HG03025 (cell line): ENCODE data around the gene SNCAIP.
"Not testable (repeated sequence)": the region's sequence is repeated elsewhere in the genome, so short reads cannot be mapped to it uniquely, and the experiment has no call there.

Experiments
- ATAC-seq: cut with Tn5 transposase; IDR thresholded peaks from one replicate; pipeline ENCODE4 v1.9.1; 2021; ENCODE audit warnings: mild to moderate bottlenecking, moderate library complexity; ENCODE audit not compliant: unreplicated experiment, low FRiP score

Gene SNCAIP

DNA sequence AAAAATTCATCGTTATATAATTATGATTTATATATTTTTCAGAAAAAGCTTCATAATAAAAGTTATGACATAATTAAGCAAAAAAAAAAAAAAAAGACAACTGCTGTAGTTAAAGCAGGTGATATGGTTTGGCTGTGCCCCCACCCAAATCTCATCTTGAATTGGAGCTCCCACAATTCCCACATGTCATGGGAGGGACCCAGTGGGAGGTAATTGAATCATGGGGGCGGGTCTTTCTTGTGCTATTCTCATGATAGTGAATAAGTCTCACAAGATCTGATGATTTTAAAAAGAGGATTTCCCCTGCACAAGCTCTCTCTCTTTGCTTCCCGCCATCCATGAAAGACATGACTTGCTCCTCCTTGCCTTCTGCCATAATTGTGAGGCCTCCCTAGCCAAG, 41.3 kb downstream of the SNCAIP start:
- ATAC-seq = not testable (repeated sequence)

DNA sequence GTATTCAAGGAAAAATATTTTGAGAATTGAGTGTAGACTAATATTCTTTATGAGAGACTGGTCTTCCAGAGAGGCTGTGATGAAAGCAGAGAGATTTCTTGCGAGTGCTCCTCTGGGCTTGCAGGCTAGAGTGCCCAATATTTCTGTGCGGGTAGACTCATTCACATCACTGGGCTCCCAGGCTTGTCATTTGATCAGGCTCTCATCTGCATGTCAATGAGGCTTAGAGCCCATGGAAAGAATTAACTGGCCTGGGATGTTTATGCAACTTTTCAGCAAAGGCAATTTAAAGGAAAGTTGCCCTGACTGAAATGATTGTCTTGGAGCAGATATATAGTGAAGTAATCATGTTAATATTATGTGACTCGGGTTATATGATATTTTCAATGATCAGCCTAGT, 42.3 kb downstream of the SNCAIP start:
- no peak for ATAC-seq

DNA sequence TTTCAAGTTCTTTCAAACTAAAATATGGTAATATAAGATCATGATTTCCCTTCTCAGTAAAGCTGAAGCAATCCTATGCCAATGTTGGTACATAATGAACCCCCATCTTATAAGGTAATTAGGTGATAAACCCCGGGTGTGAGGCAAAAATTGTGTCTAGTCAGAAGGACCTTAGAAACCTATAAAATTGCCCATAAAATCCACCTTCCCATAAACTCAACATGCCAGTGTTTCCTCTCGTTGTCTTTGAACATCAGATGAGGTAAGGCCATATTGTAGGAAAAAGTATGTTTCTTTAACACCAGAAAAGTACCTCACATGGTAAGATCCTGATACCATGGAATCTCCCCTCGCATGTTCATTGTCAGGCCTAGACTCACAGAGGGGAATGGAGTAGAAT, 43.3 kb downstream of the SNCAIP start:
- no peak for ATAC-seq

DNA sequence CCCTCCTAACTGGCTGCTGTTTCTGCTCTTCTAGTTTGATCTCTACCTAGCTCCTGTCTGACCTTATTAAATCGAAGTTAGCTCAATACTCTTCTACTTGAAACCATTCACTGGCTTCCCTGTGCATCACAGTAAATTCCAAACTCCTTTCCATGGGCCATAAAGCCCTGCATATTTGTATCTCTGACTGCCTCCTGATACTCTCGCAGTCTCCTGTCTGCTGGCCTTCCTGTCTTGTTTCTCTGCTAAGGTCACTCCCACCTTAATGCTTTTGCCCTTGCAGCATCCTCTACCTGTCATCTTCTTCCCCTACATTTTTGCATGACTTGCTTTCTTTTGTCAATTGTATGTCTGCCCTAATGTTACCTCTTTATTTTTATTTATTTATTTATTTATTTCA, 44.8 kb downstream of the SNCAIP start:
- ATAC-seq = no peak

DNA sequence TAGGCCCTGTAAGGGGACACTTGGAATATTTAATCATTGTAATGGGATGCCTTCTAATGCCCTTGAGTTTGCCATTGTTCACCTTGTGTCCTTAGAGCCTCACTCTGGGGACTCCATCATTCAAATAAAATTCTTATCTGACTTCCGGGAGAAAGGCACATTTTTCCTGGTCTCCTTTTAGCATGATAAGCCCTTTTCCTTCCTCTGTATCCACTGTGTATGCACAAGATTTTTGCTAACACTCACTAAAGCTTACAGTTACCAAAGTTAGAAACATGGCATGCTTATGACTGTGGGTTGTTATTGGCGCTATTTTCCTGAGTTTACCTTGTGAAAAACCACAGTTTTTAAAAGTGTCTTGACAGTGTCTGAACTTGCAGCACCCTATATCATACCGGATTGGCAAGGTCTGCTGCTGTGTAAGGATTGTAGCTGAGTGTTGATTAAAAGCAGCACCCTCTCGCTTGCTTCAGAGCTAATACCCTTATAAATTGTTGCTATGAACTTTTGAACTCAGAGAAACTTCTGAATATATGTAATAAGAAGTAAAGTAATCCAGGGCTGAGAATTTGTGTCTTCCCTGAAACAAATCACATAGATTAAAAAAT, 46.4 kb downstream of the SNCAIP start:
- ATAC-seq = no peak

DNA sequence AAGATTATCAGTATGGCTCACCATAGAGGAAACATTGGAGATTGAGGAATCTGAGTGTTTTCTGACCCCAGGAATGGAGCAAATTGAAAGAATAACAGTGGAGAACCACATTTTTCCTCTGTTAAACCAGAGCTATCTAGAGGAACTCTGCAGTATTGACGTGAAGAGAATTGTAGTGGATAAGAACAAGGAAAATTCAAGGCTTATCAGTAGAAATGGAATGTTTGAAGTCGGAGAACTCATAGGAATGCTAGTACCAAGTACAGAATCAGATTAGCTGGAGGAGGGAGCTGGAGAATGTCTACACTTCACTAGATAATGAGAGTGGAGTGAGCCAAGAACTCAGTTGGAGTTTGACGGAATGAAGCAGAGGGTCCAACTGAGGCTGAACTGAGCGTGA, 50.3 kb downstream of the SNCAIP start:
- no peak for ATAC-seq

DNA sequence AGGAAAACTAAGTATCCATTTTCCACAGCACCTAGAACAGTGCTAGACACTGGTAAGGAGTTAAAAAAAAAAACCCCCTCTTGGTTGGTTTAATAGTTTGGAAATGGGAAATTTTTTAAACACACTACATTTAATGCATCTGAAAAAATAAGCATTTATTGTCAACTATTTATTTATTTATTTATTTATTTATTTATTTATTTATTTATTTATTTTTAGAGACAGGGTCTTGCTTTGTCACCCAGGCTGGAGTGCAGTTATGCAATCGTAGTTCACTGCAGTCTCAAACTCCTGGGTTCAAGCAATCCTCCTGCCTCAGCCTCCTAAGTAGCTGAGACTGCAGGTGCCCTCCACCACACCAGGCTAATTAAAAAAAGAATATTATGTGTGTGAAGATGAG, 51.6 kb downstream of the SNCAIP start:
- no peak for ATAC-seq

DNA sequence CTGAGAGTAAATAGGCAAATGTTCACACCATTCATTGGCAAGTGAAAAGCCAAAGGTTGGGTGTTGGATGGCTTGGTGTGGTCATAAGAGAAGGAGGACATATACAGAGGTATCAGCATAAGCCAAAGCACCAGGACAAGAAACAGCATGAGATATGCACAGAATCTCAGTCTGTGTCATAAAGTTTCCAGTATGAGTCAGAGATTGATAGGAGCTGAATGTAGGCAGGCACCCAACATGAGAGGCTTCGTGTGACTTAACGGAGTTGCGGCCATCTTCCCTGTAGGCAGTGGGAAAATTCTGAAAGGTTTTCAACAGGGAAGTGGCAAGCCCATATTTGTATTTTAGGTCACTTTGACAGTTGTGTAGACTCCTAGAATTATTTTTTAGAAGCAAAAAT, 54.5 kb downstream of the SNCAIP start:
- ATAC-seq = no peak

DNA sequence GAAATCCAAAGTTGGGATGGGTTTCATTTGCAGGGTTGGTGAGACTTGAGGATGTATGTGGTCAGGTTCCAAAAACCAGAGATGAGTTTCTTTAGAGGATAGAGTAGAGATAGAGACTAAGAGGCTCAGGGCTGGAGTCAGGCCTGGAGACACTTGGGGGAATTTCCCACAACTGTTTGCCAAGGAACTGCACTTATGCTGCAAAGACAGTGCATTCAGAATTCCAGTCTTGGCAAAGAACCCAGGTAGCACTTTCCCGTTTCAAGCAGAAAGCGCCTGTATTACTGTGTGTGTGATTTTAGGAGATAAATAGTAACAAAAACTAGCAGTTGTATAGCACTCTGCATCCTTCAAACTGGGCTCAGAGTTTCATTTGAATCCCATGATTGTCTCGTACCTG, 55.4 kb downstream of the SNCAIP start:
- ATAC-seq = no peak

DNA sequence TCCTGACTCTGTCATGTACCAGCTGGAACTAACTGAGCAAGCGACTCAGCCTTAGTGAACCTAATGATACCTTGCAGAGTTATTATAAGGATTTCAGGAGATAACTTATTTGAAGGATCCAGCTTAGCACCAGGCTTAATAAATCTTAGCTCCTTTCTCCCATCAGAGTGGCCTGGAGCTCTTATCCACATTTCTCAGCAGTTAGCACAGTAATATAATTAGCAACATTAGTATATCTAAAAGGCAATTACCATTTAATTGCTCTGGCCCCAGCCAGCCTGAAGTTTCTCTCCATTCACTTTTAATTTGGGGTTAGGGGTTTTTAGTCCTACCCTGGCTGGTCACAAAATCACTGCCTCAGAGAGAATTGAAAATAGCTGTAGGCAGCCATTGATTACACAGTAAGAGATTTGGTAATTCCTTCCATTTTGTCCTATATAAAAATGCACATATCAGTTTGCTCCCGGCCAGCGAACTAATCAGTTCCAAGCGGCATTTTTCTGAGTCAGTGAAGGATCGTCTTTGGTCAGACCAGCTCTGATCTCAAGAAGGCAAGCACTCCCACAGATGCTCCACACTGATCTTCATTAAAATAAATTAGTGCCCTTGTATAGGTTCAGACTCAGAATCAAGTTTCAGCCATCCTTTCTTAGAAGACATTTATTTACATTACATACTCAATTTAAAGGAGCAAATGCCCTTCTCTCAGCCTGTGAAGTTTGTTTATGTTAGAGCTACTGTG, 56.6 kb downstream of the SNCAIP start:
- ATAC-seq = no peak

DNA sequence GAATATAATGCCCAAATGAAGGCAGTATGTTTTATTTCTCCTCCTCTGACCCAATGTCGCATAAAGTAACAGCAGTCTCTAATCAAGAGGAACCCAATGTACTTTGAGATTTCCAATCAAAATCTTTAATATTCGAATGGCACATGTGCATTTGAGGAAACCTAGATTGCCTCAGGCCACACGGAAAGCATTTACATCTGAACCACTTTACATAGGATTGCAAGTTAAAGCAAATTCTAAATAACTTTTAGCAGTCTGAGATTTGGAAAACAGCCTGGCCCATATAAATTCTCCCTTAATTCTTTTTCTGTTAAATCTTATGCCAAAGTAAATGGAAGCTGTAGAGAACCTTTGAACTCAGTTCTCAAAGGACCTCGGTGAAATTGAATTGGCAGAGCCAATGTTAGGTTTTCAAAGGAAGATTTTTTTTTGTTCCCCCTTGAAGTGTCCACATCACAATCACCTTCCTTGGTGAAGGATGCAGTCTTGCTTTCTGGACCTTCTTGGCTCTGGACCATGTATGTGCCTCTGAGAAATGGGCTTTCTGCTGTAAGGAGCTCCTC, 57.3 kb downstream of the SNCAIP start:
- no peak for ATAC-seq

DNA sequence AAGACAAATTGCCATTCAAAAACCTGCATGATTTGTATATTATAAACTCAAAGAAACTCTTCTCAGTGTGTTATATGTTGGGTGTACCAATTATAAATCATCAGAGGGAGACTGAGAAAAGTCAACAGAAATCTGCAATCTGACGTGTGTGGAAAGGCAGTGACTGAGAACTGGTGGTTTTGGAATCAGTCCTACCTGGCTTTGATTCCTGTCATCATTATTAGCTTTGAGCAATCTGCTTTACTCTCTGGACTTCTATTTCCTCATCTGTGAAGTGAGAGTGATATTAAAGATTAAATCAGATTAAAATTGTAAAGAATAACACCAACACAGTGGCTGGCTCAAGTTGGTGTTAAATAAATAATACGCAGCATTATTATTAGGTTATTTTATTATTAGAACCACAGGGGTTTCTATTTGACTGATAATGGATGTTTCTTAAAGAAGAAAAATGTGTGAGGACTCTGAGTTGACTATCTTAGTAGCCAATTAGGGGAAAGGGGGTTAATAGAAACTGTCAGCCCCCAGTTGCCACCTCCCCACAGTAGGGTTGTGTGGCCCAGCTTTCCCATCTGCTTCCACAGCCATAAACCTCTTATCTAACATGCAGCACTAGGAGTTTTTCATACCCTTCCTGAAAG, 59.6 kb downstream of the SNCAIP start:
- no peak for ATAC-seq

DNA sequence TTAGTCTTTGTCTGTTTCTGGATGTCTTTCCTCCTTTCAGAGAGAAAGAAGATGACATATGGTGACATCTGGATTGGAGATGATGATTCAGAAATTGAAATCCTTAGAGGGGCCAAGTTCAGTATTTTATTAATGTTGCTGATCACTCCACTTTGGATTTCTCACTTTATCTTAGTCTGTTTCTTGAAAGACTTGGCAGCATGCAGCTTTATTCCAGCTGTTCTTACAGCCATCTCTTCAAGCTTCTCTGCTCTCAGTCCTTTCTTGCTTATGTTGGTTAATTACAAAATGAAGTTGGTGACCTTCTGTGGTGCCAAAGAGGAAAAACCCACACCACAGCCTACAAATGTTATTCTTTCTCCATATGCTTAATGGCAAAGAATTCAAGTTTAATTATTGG, 62.1 kb downstream of the SNCAIP start:
- ATAC-seq = no peak

DNA sequence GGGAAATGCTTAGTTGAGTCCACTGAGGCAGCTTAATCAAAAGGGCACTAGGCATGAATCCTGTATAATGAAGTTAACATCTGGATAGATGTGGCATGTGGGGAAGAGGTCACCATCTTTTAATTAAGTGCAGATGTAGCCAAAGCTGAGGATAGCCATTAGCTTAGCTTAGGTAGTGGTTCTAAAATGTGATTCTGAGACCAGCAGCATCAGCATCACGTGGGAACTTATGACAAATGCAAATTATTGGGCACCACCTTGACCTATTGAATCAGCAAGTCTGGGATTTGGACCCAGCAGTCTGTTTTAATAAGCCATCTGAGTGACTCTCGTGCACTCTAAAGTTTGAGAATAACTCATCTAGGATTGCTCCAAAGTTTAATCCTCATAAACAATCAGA, 63.8 kb downstream of the SNCAIP start:
- no peak for ATAC-seq

DNA sequence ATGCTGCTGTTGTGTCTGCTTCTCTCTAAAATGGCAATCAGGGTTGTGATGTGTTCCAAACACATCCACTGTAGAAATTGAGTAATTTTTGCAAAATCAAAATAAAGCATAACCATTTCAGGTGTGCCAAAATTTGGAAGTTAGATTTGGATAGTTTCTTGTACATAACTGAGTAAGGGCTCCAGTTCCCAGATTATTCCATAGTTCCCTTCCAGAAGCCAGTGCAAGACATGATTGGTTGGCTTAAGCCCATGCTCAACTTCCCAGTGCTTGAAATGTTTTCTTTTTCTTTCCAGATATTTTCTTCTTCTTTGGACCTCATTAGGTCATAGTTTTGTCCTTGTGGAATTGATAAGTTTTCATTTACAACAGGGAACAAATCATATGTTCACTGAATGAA, 64.2 kb downstream of the SNCAIP start:
- no peak for ATAC-seq

DNA sequence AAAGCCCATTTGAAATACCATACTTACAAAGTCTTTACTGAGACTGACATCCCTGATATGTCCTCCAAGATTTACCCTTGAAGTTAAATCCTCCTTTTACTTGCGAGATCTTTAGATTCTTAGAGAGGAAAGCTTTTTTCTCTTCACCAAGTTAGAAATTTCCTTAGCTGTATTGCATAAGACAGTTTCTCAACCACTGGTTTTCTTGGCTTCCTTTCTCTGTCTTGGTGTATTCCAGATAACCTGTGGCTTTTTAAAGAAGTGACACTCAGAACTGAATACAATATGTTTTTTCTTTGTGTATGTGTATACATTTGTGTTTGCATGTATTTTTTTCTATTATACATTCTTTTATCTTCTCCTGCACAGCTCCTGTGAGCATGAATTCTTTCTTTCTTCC, 65.0 kb downstream of the SNCAIP start:
- no peak for ATAC-seq

DNA sequence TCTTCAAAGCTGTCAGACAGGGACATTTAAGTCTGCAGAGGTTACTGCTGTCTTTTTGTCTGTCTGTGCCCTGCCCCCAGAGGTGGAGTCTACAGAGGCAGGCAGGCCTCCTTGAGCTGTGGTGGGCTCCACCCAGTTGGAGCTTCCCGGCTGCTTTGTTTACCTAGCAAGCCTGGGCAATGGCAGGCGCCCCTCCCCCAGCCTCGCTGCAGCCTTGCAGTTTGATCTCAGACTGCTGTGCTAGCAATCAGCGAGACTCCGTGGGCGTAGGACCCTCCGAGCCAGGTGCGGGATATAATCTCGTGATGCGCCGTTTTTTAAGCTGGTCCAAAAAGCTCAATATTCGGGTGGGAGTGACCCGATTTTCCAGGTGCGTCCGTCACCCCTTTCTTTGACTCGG, 70.9 kb downstream of the SNCAIP start:
- not testable (repeated sequence) for ATAC-seq

DNA sequence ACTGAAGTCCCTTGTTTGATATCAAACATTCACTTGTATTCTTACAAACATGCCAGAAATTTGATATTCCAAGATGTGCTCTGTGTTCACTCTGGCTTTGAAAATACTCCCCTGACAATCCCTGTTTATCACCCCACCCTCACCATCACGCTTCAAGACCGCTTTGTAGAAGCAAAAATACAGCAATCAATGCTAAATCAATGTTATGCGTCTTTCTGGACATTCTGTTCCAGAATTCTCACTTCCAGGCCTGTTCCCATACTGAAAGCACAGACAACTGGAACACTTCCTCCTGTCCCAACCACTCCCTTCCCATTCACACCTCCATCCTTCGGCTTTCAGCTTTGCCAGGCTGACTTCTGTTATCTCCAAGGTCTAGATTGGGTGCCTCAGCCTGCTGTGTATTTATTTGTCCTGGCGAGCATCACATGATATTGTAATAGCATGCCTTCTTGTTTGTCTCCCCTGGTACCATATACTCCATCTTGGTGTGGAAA, 72.8 kb downstream of the SNCAIP start:
- ATAC-seq = no peak

DNA sequence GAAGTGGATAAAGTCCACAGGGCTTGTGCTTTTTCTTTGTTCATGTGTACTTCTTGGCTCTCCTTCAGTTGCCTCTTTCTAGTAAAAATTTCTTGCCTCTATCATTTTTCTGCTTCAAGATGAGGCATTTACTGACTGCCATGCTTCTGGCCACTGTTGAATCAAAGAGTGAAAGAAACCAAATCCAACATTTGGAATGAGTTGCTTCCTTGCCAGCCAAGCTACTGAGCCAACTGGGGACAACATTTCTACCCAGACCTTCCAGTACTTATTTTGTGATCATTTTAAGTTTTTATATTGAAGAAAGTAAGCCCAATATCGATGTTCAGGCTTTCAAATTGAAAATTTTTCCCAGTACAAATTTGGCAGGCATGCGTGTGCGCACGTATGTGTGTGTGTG, 73.2 kb downstream of the SNCAIP start:
- no peak for ATAC-seq

DNA sequence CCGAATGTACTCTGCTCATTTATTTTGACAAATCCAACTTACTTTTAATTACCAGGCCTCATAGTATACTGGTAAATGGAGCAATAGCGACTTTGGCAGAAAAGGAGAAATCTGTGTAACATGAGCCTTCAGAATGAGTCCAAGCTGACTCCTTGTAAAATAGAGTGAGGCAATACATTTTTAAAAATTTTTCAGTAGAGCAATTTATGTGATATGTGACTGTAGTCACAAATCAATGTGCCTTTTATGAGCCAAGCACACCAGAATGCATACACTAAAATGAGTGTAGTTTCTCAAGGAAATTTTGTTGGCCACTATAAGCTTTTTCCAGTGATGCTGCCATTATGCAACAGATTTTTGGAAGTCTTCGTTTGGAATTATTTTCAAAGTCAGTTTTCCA, 73.8 kb downstream of the SNCAIP start:
- ATAC-seq = no peak

DNA sequence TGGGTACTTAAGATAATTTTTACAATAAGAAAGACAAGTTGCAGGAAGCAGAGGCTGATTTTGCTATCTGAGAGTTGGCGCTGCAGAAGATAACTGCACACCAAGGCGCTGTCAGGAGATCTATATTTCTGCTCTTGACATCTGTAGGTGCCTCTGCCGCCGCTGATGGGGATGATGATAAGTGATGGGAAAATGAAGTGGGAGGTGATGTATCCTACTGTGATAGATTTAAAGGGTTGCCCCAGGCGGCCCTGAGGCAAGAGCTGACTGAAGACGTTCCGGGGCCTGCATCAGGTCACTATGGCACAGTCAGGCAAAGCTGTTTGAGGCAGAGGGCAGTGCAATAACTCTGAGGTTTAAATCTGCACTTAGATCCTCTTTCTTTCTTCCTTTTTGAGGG, 78.1 kb downstream of the SNCAIP start:
- ATAC-seq = no peak

DNA sequence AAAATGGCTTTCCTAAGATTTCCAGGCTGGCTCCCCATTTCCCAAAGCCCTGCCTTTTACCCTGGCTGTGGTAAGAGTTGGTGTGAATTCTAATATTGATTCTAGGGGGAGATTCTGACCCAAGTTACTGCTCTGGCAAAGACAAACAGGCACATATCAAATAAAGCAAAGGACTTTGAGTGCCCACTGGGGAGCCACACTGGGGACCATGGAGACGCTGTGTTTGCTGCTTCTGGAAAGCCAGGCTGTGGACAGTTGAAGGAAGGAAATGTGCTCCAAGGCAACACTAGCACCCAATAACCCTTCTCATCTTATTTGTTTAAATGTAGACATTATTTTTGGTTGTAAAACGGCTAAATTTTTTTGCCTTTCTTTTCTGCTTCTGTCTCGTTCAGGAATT, 78.7 kb downstream of the SNCAIP start:
- ATAC-seq = no peak
